Measurements from ENCODE around the gene C2CD2. TPM values are rescaled to one million over a fixed set of nuclear protein-coding genes. Genes with fewer than 3 reads are reported as not detected.

C2CD2 gene
- total RNA-seq, 2 donors from 2014 or later = 26.3 to 28.7 TPM

DNA sequence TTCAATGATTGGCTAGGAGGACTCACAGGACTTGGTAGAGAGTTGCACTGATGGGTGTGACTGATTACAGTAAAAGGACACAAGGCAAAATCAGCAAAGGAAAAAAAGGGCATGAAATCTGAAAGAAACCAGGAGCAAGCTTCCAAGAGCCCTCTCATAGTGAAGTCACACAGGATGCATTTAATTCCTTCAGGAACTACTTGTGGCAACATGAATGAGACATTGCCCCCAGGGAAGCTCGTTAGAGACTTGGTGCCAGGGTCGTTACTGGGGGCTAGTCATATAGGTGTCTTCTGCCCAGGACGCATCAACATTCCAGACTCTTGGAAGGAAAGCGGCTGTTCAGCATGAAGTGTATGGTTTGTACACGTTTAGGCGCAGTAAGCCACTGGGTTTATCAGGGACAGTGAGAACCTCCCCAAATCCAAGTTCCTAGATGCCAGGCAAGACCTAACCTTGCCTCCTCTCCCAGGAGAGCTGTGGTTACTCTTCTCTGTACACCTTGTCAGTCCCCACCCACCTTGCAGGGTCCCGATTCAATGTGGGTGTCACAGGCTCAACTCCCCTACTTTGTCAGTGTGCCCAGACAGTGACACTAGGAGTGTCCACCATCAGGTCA, 26.0 kb upstream of the C2CD2 start:
- Histone ChIP-seq H3K27ac (ENCODE audit: low read depth, low read length) (no peak overlapping the region), H3K4me1 (ENCODE audit: control insufficient read depth, insufficient read depth, low read length) (no peaks in the 10 kb centered on the region), H3K9me3 (ENCODE audit: control insufficient read depth, low read length) (peaks cover 9% of the 10 kb centered on the region), H3K36me3 (ENCODE audit: control insufficient read depth, insufficient read depth, low read length) (no peaks in the 10 kb centered on the region), H3K27me3 (ENCODE audit: control insufficient read depth, insufficient read depth, low read length, poor library complexity, severe bottlenecking) (no peaks in the 10 kb centered on the region), H3K4me3 (ENCODE audit: low read length) (no peak overlapping the region), H3K9ac (ENCODE audit: extremely low read depth, low read length, poor library complexity, severe bottlenecking) (no peak overlapping the region)
- no peaks in the 10 kb centered on the region for H3K36me3 Mint-ChIP-seq (ENCODE audit: low read depth)
- no peak overlapping the region for H3K27ac Mint-ChIP-seq
- H3K4me1 Mint-ChIP-seq = no peaks in the 10 kb centered on the region
- H3K9me3 Mint-ChIP-seq = peaks cover 8% of the 10 kb centered on the region
- 92 to 95% methylated on average over 4 to 7 of the region's 7 CpGs for WGBS, 2 experiments (ENCODE audit: insufficient coverage in 1 of 2, insufficient read length in 1 of 2)
- no peak for DNase-seq
- H3K4me3 Mint-ChIP-seq = no peak overlapping the region
- TF ChIP-seq, protein P1, sequence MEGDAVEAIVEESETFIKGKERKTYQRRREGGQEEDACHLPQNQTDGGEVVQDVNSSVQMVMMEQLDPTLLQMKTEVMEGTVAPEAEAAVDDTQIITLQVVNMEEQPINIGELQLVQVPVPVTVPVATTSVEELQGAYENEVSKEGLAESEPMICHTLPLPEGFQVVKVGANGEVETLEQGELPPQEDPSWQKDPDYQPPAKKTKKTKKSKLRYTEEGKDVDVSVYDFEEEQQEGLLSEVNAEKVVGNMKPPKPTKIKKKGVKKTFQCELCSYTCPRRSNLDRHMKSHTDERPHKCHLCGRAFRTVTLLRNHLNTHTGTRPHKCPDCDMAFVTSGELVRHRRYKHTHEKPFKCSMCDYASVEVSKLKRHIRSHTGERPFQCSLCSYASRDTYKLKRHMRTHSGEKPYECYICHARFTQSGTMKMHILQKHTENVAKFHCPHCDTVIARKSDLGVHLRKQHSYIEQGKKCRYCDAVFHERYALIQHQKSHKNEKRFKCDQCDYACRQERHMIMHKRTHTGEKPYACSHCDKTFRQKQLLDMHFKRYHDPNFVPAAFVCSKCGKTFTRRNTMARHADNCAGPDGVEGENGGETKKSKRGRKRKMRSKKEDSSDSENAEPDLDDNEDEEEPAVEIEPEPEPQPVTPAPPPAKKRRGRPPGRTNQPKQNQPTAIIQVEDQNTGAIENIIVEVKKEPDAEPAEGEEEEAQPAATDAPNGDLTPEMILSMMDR (conservative IDR thresholded peaks at IDR 0.05) = no peak
- H3K27me3 Mint-ChIP-seq (ENCODE audit: insufficient read depth) = peaks cover 3% of the 10 kb centered on the region

DNA sequence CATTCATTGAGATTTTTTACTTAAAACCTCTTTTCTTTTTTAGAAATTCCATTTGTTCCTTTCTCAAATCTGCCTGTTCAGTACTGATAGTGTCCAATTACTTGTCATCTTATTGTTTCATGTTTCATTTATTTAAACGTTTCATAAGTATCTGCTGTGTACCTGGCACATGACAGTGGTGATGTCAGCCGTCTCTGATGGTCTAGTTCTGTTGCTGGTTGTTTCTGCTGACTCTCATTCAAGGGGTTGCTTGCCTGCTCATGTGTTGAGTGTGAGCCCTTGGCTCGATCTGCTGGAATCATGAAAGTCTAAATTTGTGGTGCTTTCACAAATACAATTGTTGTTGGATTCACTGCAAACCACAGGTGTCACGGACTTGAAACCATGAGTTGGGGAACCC, 25.5 kb upstream of the C2CD2 start:
- DNase-seq = no peak
- Histone ChIP-seq H3K9me3 (ENCODE audit: control insufficient read depth, low read length) (peaks cover 9% of the 10 kb centered on the region), H3K36me3 (ENCODE audit: control insufficient read depth, insufficient read depth, low read length) (no peaks in the 10 kb centered on the region), H3K27ac (ENCODE audit: low read depth, low read length) (no peak overlapping the region), H3K4me3 (ENCODE audit: low read length) (no peak overlapping the region), H3K27me3 (ENCODE audit: control insufficient read depth, insufficient read depth, low read length, poor library complexity, severe bottlenecking) (no peaks in the 10 kb centered on the region), H3K4me1 (ENCODE audit: control insufficient read depth, insufficient read depth, low read length) (no peaks in the 10 kb centered on the region), H3K9ac (ENCODE audit: extremely low read depth, low read length, poor library complexity, severe bottlenecking) (no peak overlapping the region)
- peaks cover 3% of the 10 kb centered on the region for H3K27me3 Mint-ChIP-seq (ENCODE audit: insufficient read depth)
- peaks cover under 1% of the 10 kb centered on the region for H3K4me1 Mint-ChIP-seq
- H3K27ac Mint-ChIP-seq = no peak overlapping the region
- WGBS, 2 experiments (ENCODE audit: insufficient coverage in 1 of 2, insufficient read length in 1 of 2) = 69 to 70% methylated on average over 4 of the region's 4 CpGs
- H3K9me3 Mint-ChIP-seq = peaks cover 8% of the 10 kb centered on the region
- no peaks in the 10 kb centered on the region for H3K36me3 Mint-ChIP-seq (ENCODE audit: low read depth)
- no peak overlapping the region for H3K4me3 Mint-ChIP-seq
- TF ChIP-seq, protein P1 (conservative IDR thresholded peaks at IDR 0.05) = no peak

DNA sequence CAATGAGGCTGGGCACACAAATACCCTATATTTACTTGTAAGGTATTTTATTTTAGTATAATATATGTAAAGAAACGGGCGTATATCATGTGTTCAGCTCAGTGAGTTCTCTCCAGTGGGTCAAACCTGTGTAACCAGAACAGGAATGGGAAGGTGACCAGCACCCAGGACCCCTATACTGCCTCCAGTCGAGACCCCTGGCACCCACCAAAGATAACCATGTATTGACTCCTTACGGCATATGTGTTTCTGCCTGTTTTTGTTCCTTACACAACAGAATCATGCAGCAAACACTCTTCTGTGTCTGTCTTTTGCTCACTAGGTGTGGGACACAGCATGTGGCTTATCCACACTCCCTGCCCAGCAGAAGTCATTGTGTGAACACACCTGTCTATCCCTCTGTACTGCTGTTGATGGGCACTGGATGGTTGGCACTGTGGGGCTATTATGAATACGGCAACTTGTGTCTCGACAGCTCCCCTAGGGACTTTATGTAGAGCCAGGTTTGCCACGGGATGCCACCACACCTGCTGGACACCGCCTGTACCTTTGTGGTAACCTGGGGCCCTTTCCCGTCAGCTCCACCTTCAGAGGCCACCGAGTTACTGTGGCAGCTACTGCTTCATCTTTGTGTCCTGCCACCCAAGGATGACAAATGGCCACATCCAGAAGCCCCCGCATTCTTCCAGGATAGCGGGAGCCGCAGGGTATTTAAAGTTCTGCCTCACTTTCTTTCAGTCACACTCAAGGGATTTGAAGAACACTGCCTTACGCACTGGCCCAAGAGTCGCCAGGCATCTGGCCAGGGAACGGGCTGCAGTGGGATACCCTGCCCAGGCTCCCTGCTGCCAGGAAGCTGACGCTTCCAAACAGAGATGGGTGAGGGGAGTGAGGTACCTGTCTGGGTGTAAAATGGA, 23.5 kb upstream of the C2CD2 start:
- no peaks in the 10 kb centered on the region for H3K36me3 Mint-ChIP-seq (ENCODE audit: low read depth)
- no peak overlapping the region for H3K27ac Mint-ChIP-seq
- Histone ChIP-seq H3K36me3 (ENCODE audit: control insufficient read depth, insufficient read depth, low read length) (no peaks in the 10 kb centered on the region), H3K9me3 (ENCODE audit: control insufficient read depth, low read length) (peaks cover 9% of the 10 kb centered on the region), H3K4me3 (ENCODE audit: low read length) (no peak overlapping the region), H3K9ac (ENCODE audit: extremely low read depth, low read length, poor library complexity, severe bottlenecking) (no peak overlapping the region), H3K27ac (ENCODE audit: low read depth, low read length) (no peak overlapping the region), H3K27me3 (ENCODE audit: control insufficient read depth, insufficient read depth, low read length, poor library complexity, severe bottlenecking) (no peaks in the 10 kb centered on the region), H3K4me1 (ENCODE audit: control insufficient read depth, insufficient read depth, low read length) (no peaks in the 10 kb centered on the region)
- peaks cover 1% of the 10 kb centered on the region for H3K4me1 Mint-ChIP-seq
- no peak for DNase-seq
- WGBS, 2 experiments (ENCODE audit: insufficient coverage in 1 of 2, insufficient read length in 1 of 2) = 85 to 87% methylated on average over 8 to 17 of the region's 17 CpGs
- no peak overlapping the region for H3K4me3 Mint-ChIP-seq
- H3K9me3 Mint-ChIP-seq = peaks cover 8% of the 10 kb centered on the region
- TF ChIP-seq, protein P1 (conservative IDR thresholded peaks at IDR 0.05) = no peak
- peaks cover 3% of the 10 kb centered on the region for H3K27me3 Mint-ChIP-seq (ENCODE audit: insufficient read depth)
